DND-41 (cell line): ENCODE measurements around the gene LYRM9.
A peak's percentile ranks its signal among the peaks of the same experiment; 100 is the strongest.

ENCODE experiments used
- ATAC-seq: fragments of 200-7000 bp; cut with Tn5 transposase; 3 replicates; pipeline ENCODE4 v1.9.1; 2021; ENCODE audit warnings: low read depth; ENCODE audit not compliant: insufficient read depth
- DNase-seq: peaks from one replicate; pipeline ENCODE4 v3.0.0-alpha.2; 2020
- H2AFZ ChIP-seq: 2 replicates; pipeline ENCODE4 v1.6.0; 2012; ENCODE audit warnings: low read depth, low read length
- H3K27ac ChIP-seq: 2 replicates; pipeline ENCODE4 v1.5.1; 2012; ENCODE audit warnings: low read length, inconsistent platforms
- H3K27me3 ChIP-seq: fragments of 200-600 bp; sonication (generic); 2 replicates; pipeline ENCODE4 v1.6.0; 2012; ENCODE audit warnings: low read length, mild to moderate bottlenecking, inconsistent platforms; ENCODE audit not compliant: insufficient read depth, poor library complexity
- H3K36me3 ChIP-seq: 2 replicates; pipeline ENCODE4 v1.5.1; 2012; ENCODE audit warnings: low read length, inconsistent platforms; ENCODE audit not compliant: insufficient read depth
- H3K4me1 ChIP-seq: 2 replicates; pipeline ENCODE4 v1.5.1; 2012; ENCODE audit warnings: mild to moderate bottlenecking, low read length; ENCODE audit not compliant: insufficient read depth
- H3K4me2 ChIP-seq: 2 replicates; pipeline ENCODE4 v1.6.0; 2012; ENCODE audit warnings: mild to moderate bottlenecking, moderate library complexity, low read length, inconsistent platforms; ENCODE audit not compliant: insufficient read depth
- H3K4me3 ChIP-seq, 2 experiments: fragments of 200-600 bp in 1 of 2; shearing (Covaris generic) in 1 of 2; 2 replicates each; pipeline ENCODE4 v1.5.1; 2012 to 2016; ENCODE audit warnings: inconsistent platforms in 2 of 2, low read length in 2 of 2, mild to moderate bottlenecking in 2 of 2, low read depth in 1 of 2, moderate library complexity in 1 of 2
- H3K79me2 ChIP-seq: 2 replicates; pipeline ENCODE4 v1.6.0; 2012; ENCODE audit warnings: low read length, inconsistent platforms; ENCODE audit not compliant: insufficient read depth
- H3K9ac ChIP-seq: 2 replicates; pipeline ENCODE4 v1.6.0; 2012; ENCODE audit warnings: low read depth, mild to moderate bottlenecking, inconsistent platforms, low read length, moderate library complexity
- H3K9me3 ChIP-seq: 2 replicates; pipeline ENCODE4 v1.5.1; 2012; ENCODE audit warnings: low read length, moderate library complexity, mild to moderate bottlenecking, inconsistent platforms; ENCODE audit not compliant: insufficient read depth, severe bottlenecking
- H4K20me1 ChIP-seq: 2 replicates; pipeline ENCODE4 v1.6.0; 2012; ENCODE audit warnings: low read length; ENCODE audit not compliant: insufficient read depth
- EZH2 ChIP-seq: IDR thresholded peaks from 3 replicates; pipeline ENCODE4 v1.6.1; 2012; ENCODE audit warnings: borderline replicate concordance, low read depth, mild to moderate bottlenecking, moderate library complexity, low read length, inconsistent platforms; ENCODE audit not compliant: severe bottlenecking
- TF ChIP-seq, protein P1 (sequence below): IDR thresholded peaks from 2 replicates; pipeline ENCODE4 v1.5.1; 2012; ENCODE audit warnings: borderline replicate concordance, low read length, moderate library complexity, mild to moderate bottlenecking; ENCODE audit not compliant: poor library complexity, severe bottlenecking; ENCODE audit errors: extremely low read depth

The LYRM9 gene

DNA sequence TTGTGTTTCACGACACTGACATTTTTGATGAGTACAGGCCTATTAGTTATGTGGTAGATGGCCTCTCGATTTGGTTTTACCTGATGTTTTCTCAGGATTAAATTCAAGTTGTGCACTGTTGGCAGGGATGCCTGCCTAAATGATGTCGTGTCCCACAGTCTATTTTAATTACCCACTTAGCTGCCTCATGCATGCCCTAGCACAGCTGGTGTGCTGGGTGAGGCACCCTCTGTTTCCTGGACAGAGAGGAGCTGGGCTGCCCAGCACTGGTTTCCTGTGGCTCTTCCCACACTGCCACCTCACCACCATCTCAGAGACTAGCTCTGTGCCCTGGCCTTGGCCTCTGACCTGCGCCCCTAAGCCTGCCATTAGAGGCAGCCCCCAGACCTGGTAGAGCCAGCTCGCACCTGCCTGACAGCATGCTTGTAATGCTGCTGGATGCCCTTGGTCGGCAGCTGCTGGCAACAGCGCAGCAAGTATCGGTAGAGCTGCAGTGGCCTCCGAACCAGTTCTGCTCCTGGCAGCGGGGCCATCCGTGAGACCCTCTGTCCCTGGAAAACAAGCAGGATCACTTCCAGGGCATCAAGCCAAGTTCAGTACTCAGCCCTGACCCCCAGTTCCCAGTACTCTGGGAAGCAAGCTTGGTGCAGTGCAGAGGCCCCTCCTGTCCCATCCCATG is 10.9 kb downstream of the LYRM9 start:
- Histone ChIP-seq H3K27ac (no peak overlapping the region), H3K4me2 (no peak overlapping the region), H2AFZ (no peak overlapping the region), H3K9ac (no peak overlapping the region), H3K79me2 (no peaks in the 10 kb centered on the region), H3K27me3 (peaks cover under 1% of the 10 kb centered on the region), H3K4me1 (no peaks in the 10 kb centered on the region), H3K9me3 (no peaks in the 10 kb centered on the region), H3K4me3 (no peak overlapping the region), H4K20me1 (peaks cover 2% of the 10 kb centered on the region; the same call in 1 of the 2 replicates), H3K36me3 (no peaks in the 10 kb centered on the region)
- TF ChIP-seq EZH2, result no peak
- TF ChIP-seq, protein P1, sequence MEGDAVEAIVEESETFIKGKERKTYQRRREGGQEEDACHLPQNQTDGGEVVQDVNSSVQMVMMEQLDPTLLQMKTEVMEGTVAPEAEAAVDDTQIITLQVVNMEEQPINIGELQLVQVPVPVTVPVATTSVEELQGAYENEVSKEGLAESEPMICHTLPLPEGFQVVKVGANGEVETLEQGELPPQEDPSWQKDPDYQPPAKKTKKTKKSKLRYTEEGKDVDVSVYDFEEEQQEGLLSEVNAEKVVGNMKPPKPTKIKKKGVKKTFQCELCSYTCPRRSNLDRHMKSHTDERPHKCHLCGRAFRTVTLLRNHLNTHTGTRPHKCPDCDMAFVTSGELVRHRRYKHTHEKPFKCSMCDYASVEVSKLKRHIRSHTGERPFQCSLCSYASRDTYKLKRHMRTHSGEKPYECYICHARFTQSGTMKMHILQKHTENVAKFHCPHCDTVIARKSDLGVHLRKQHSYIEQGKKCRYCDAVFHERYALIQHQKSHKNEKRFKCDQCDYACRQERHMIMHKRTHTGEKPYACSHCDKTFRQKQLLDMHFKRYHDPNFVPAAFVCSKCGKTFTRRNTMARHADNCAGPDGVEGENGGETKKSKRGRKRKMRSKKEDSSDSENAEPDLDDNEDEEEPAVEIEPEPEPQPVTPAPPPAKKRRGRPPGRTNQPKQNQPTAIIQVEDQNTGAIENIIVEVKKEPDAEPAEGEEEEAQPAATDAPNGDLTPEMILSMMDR, result no peak
- no peak for ATAC-seq
- DNase-seq, result no peak

DNA sequence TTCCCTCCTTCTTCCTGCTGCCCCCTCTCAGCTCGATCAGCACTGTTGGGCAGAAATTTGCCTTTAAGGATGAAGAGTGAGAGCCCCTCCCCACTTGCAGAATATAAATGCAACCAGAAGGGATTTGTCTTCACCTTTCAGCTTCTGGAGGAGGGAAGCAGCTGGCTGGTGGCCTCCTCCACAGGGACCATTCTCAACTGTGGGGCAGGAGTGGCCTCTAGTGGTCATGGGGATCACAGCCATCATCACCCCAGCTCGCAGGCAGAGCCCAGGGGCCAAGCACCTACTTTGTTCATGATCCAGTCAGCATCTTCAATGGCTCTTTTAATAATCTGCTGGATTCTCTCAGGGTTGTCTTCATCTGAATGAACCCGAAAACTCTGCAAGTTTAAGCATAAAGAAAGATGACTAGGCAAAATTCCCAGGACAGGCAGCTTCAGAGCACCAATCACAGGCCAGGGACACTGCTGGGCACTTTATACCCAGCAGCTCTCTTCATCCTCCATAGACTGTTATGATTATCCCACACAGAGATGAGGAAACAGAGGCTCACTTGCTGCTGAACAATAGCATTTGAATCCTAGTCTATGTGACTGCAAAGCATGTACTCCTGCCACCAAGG is 13.1 kb downstream of the LYRM9 start:
- peak; percentile 89 for ATAC-seq
- Histone ChIP-seq H3K9ac (no peak overlapping the region), H3K4me2 (no peak overlapping the region)

DNA sequence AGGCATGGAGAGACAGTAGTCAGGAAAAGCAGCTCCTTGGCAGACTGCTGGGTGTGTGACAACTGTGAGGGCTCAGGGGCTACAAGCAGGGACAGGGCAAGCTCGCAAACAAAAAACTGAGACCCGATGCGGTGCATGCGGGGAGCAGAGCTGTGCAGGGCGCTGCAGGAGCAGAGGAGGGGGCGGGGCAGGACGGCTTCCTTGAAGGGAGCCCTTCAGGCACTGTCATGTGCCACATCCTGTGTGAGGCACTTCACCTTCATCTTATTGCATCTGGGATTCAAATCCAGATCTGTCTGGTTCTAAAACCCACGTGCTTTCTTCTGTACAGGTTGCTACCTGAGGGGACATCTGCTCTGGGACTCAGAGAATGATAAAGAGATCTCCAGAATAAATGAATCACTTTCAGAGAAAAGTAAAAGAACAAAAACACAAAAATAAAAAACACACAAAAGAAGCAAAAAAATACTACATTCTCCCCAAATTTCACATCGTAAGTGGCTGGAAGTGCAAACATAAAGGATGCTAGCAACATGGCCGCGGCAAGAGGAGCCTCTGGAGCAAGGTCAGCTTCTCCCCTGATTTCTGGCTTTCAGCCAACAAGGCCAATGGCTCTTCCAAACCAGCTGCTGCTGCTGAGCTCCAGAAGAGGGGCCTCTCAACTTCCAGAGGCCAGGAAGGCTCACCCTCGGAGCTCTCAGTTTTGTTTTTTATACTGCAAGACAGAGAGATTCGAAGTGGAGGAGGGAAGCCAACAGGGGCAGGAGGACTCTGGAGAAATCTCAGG is 14.2 kb downstream of the LYRM9 start:
- H3K79me2 ChIP-seq, result no peaks in the 10 kb centered on the region
- TF ChIP-seq, protein P1, result no peak
- TF ChIP-seq EZH2, result no peak
- ATAC-seq (peak; percentile 78), DNase-seq (peak; percentile 49)
- no peaks in the 10 kb centered on the region for H3K36me3 ChIP-seq
- no peak overlapping the region for H3K4me3 ChIP-seq
- no peak overlapping the region for H2AFZ ChIP-seq
- no peaks in the 10 kb centered on the region for H3K9me3 ChIP-seq
- no peaks in the 10 kb centered on the region for H3K27me3 ChIP-seq
- no peaks in the 10 kb centered on the region; the same call in 1 of the 2 replicates for H4K20me1 ChIP-seq
- no peak overlapping the region for H3K9ac ChIP-seq
- no peaks in the 10 kb centered on the region for H3K4me1 ChIP-seq
- H3K4me2 ChIP-seq, result no peak overlapping the region
- H3K27ac ChIP-seq, result no peak overlapping the region

More for the DNA sequence above, 13.1 kb downstream of the LYRM9 start:
- H3K9me3 ChIP-seq, result no peaks in the 10 kb centered on the region
- H3K27me3 ChIP-seq, result no peaks in the 10 kb centered on the region
- no peak for TF ChIP-seq EZH2
- TF ChIP-seq, protein P1, result peak; percentile 83
- H3K4me3 ChIP-seq, result no peak overlapping the region
- no peak overlapping the region for H3K27ac ChIP-seq
- H3K36me3 ChIP-seq, result no peaks in the 10 kb centered on the region
- H3K4me1 ChIP-seq, result no peaks in the 10 kb centered on the region
- H3K79me2 ChIP-seq, result no peaks in the 10 kb centered on the region
- peaks cover 2% of the 10 kb centered on the region; the same call in 1 of the 2 replicates for H4K20me1 ChIP-seq
- H2AFZ ChIP-seq, result no peak overlapping the region
- peak; percentile 66 for DNase-seq
